HepG2 (cell line): Measurements from ENCODE around the gene KATNB1. TPM values are rescaled to one million over a fixed set of nuclear protein-coding genes. Genes with fewer than 3 reads are reported as not detected.

ENCODE experiments used
- ELF3 ChIP-seq: IDR thresholded peaks from 2 replicates; pipeline ENCODE4 v1.6.1; 2016; ENCODE audit warnings: missing genetic modification reagents, missing compliant biosample characterization
- HINFP ChIP-seq: sonication (generic); formaldehyde crosslinking; IDR thresholded peaks from 2 replicates; pipeline ENCODE4 v1.4.0; 2020; ENCODE audit warnings: low read depth, mild to moderate bottlenecking, missing genetic modification reagents
- JDP2 ChIP-seq: sonication (generic); formaldehyde crosslinking; IDR thresholded peaks from 2 replicates; pipeline ENCODE4 v1.8.1; 2022; ENCODE audit warnings: missing genetic modification reagents, borderline replicate concordance
- KMT2A ChIP-seq: sonication (generic); formaldehyde crosslinking; IDR thresholded peaks from 2 replicates; pipeline ENCODE4 v1.4.0; 2020; ENCODE audit warnings: missing genetic modification reagents
- MEIS2 ChIP-seq: sonication (generic); formaldehyde crosslinking; IDR thresholded peaks from 2 replicates; pipeline ENCODE4 v1.9.0; 2021; ENCODE audit warnings: mild to moderate bottlenecking, missing genetic modification reagents
- MIER3 ChIP-seq: IDR thresholded peaks from 2 replicates; pipeline ENCODE4 v1.6.1; 2016; ENCODE audit warnings: missing compliant biosample characterization, borderline replicate concordance
- MIXL1 ChIP-seq: IDR thresholded peaks from 2 replicates; pipeline ENCODE4 v1.6.1; 2016
- RBAK ChIP-seq: sonication (generic); formaldehyde crosslinking; IDR thresholded peaks from 2 replicates; pipeline ENCODE4 v1.5.1; 2020; ENCODE audit warnings: mild to moderate bottlenecking, missing genetic modification reagents
- SNAPC4 ChIP-seq: sonication (generic); formaldehyde crosslinking; IDR thresholded peaks from 2 replicates; pipeline ENCODE4 v1.4.0; 2020; ENCODE audit warnings: mild to moderate bottlenecking, missing genetic modification reagents
- TARDBP ChIP-seq: sonication (generic); formaldehyde crosslinking; IDR thresholded peaks from 2 replicates; pipeline ENCODE4 v1.8.0; 2022; ENCODE audit warnings: mild to moderate bottlenecking, missing genetic modification reagents
- TERF1 ChIP-seq: sonication (generic); formaldehyde crosslinking; IDR thresholded peaks from 2 replicates; pipeline ENCODE4 v1.8.0; 2022; ENCODE audit warnings: mild to moderate bottlenecking, missing genetic modification reagents, moderate library complexity
- THAP11 ChIP-seq: IDR thresholded peaks from 2 replicates; pipeline ENCODE4 v1.6.1; 2016; ENCODE audit warnings: missing biosample characterization, missing genetic modification reagents
- ZBTB4 ChIP-seq: sonication (generic); formaldehyde crosslinking; IDR thresholded peaks from 2 replicates; pipeline ENCODE4 v1.4.0; 2020; ENCODE audit warnings: missing genetic modification reagents, mild to moderate bottlenecking, borderline replicate concordance
- ZNF296 ChIP-seq: sonication (generic); formaldehyde crosslinking; conservative IDR thresholded peaks from 2 replicates; pipeline ENCODE4 v1.5.0; 2020; ENCODE audit warnings: mild to moderate bottlenecking, missing genetic modification reagents
- ZNF33B ChIP-seq: sonication (generic); formaldehyde crosslinking; IDR thresholded peaks from 2 replicates; pipeline ENCODE4 v1.5.1; 2020; ENCODE audit warnings: mild to moderate bottlenecking, missing genetic modification reagents
- ZNF556 ChIP-seq: sonication (generic); formaldehyde crosslinking; IDR thresholded peaks from 2 replicates; pipeline ENCODE4 v1.4.0; 2020; ENCODE audit warnings: mild to moderate bottlenecking, missing genetic modification reagents, borderline replicate concordance
- ZNF570 ChIP-seq: sonication (generic); formaldehyde crosslinking; IDR thresholded peaks from 2 replicates; pipeline ENCODE4 v1.4.0; 2020; ENCODE audit warnings: mild to moderate bottlenecking, missing genetic modification reagents, borderline replicate concordance
- ZNF724P ChIP-seq: sonication (generic); formaldehyde crosslinking; IDR thresholded peaks from 2 replicates; pipeline ENCODE4 v1.8.0; 2022; ENCODE audit warnings: missing genetic modification reagents, borderline replicate concordance
- ZNF746 ChIP-seq: sonication (generic); formaldehyde crosslinking; IDR thresholded peaks from 2 replicates; pipeline ENCODE4 v1.8.0; 2022; ENCODE audit warnings: mild to moderate bottlenecking, missing genetic modification reagents
- polyA plus RNA-seq, 8 experiments: library from polyadenylated mRNA; depleted of rRNA in 3 of 8; stranded (reverse) in 7 of 8; unstranded in 1 of 8; fragments of >200 nt; fragmentation: Illumina TruSeq in 4 of 8; extraction: Trizol in 4 of 8; gene quantifications; 2 replicates each; pipeline versions ENCODE4 v1.2.1 to v1.2.3, GENCODE V29; 2011 to 2016; ENCODE audit warnings: low read depth in 4 of 8, missing spikeins in 1 of 8, mixed read lengths in 1 of 8; ENCODE audit not compliant: insufficient read depth in 1 of 8
- total RNA-seq, 5 experiments: library from RNA; depleted of rRNA; stranded (reverse); fragments of >200 nt; fragmentation: Illumina TruSeq; extraction: Trizol; gene quantifications; 2 replicates each; pipeline ENCODE4 v1.2.3, GENCODE V29; 2016; ENCODE audit warnings: low read depth in 1 of 5

KATNB1 gene
- total and polyA plus RNA-seq, 2 of the 13 experiments (the other 11 are each of a cell fraction or from before 2014, with no cell fraction given): 31.5 to 43.5 TPM

- TF ChIP-seq SNAPC4 (CRISPR knock-in tag) (no peak), MIER3 (CRISPR knock-in tag) (peak; percentile 30; the same call in 1 of the 2 replicates), RBAK (CRISPR knock-in tag) (no peak), ZNF724P (CRISPR knock-in tag) (no peak), JDP2 (CRISPR knock-in tag) (no peak), ZNF296 (CRISPR knock-in tag) (no peak), ZNF556 (CRISPR knock-in tag) (no peak), ELF3 (CRISPR knock-in tag) (no peak), MEIS2 (CRISPR knock-in tag) (no peak), TARDBP (CRISPR knock-in tag) (no peak), ZNF746 (no peak), ZNF570 (CRISPR knock-in tag) (no peak), HINFP (no peak), KMT2A (CRISPR knock-in tag) (no peak), THAP11 (CRISPR knock-in tag) (peak; percentile 98), MIXL1 (no peak), ZBTB4 (CRISPR knock-in tag) (no peak), TERF1 (CRISPR knock-in tag) (no peak), ZNF33B (CRISPR knock-in tag) (no peak)
Observed at GRCh38 chr16:57694725-57695679, 40.6 kb upstream of the KATNB1 start, which contains the start of gene DRC7 (continued).
